ENCODE results near the gene SESN1.

SESN1 gene

GRCh38 chr6:109002051-109002697 lies 92.5 kb downstream of the SESN1 start:
- ChIA-PET POLR2A (no interaction called here), CTCF (no interaction called here)
- no peak for DNase-seq (ENCODE audit: extremely low spot score)
- no peak for TF ChIP-seq FOXK2 (IDR thresholded peaks at IDR 0.05)
- TF ChIP-seq PKNOX1 (IDR thresholded peaks at IDR 0.05), result no peak
- TF ChIP-seq NFRKB (IDR thresholded peaks at IDR 0.05), result no peak
- no peak for TF ChIP-seq LEF1 (IDR thresholded peaks at IDR 0.05; ENCODE audit: borderline replicate concordance)
- no peak for TF ChIP-seq ZNF384 (IDR thresholded peaks at IDR 0.05)
- TF ChIP-seq HDGF (IDR thresholded peaks at IDR 0.05; ENCODE audit: borderline replicate concordance), result no peak
- no peak for TF ChIP-seq ELF4 (IDR thresholded peaks at IDR 0.05)
- TF ChIP-seq L3MBTL2 (conservative IDR thresholded peaks at IDR 0.05), result no peak
- no peak for TF ChIP-seq CTBP1 (IDR thresholded peaks at IDR 0.05; ENCODE audit: borderline replicate concordance)
- TF ChIP-seq SUZ12 (IDR thresholded peaks at IDR 0.05), result no peak
- TF ChIP-seq BHLHE40 (IDR thresholded peaks at IDR 0.05; ENCODE audit: borderline replicate concordance), result no peak

DNA sequence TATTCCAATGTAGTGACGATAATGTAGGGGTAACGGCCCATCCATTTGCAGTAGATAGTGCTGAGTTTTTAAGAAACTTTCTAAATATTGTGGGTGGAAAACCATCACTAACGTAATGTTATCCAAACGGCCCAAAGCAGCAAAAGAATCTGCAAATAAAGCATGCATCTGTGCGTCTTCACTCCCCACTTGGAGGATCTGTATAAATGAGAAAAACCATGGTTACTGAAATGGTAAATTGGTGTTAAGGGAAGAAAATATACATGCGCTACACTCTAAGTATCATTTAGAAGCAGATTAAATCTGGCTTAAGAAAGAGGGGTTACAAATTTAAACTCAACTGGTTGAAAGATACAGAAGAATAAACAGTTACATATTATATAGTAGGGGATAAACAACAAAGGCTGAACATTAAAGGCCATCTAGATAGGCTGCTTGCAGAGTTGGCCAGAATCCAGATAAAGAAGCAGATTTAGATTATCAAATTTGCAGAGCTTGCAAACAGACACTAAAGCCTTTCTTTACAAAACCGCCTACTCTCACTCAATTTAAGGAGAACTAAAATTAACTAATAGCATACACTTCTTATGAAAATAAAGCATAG lies 93.3 kb downstream of the SESN1 start:
- POLR2A ChIA-PET, result no interaction called here
- DNase-seq (ENCODE audit: extremely low spot score), result no peak
- CTCF ChIA-PET, result no interaction called here
- TF ChIP-seq FOXA1 (IDR thresholded peaks at IDR 0.05) (no peak), NFRKB (IDR thresholded peaks at IDR 0.05) (no peak), SP1 (IDR thresholded peaks at IDR 0.05) (no peak), SUZ12 (IDR thresholded peaks at IDR 0.05) (no peak), CTBP1 (IDR thresholded peaks at IDR 0.05; ENCODE audit: borderline replicate concordance) (no peak), BHLHE40 (IDR thresholded peaks at IDR 0.05; ENCODE audit: borderline replicate concordance) (no peak), TARDBP (IDR thresholded peaks at IDR 0.05) (no peak), ELF4 (IDR thresholded peaks at IDR 0.05) (no peak)

DNA sequence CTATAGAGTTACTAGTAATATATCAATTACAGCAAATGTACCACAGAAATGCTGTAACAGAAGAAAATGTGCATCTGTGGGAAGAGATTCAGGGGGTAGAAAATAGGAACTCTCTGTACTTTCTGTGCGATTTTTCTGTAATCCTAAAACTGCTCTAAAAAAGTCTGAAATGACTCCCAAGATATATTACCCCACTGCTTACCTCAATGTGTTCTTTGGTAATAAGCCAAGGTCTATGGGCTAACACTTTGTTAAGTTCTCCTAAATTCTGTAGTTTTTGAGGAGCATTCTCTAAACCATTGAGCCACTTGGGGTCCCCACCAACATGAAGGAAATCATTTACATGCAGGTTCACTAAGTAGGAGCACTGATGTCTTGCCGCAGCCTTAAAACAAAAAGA lies 94.4 kb downstream of the SESN1 start:
- TF ChIP-seq L3MBTL2 (conservative IDR thresholded peaks at IDR 0.05) (no peak), PKNOX1 (IDR thresholded peaks at IDR 0.05) (no peak), LEF1 (IDR thresholded peaks at IDR 0.05; ENCODE audit: borderline replicate concordance) (no peak), BHLHE40 (IDR thresholded peaks at IDR 0.05; ENCODE audit: borderline replicate concordance) (no peak), FOXK2 (IDR thresholded peaks at IDR 0.05) (no peak), SP1 (IDR thresholded peaks at IDR 0.05) (no peak), ZNF384 (IDR thresholded peaks at IDR 0.05) (no peak), HDGF (IDR thresholded peaks at IDR 0.05; ENCODE audit: borderline replicate concordance) (no peak), ELF4 (IDR thresholded peaks at IDR 0.05) (no peak)
- ChIA-PET CTCF (no interaction called here), POLR2A (no interaction called here)
- DNase-seq (ENCODE audit: extremely low spot score), result no peak

GRCh38 chr6:108999428-108999827 lies 95.2 kb downstream of the SESN1 start:
- no peak for TF ChIP-seq ARNT (IDR thresholded peaks at IDR 0.05)
- TF ChIP-seq FOXK2 (IDR thresholded peaks at IDR 0.05), result no peak
- TF ChIP-seq SP1 (IDR thresholded peaks at IDR 0.05), result no peak
- TF ChIP-seq L3MBTL2 (conservative IDR thresholded peaks at IDR 0.05), result no peak
- no peak for TF ChIP-seq ELF4 (IDR thresholded peaks at IDR 0.05)
- TF ChIP-seq ZNF384 (IDR thresholded peaks at IDR 0.05), result no peak
- POLR2A ChIA-PET, result no interaction called here
- CTCF ChIA-PET, result no interaction called here
- DNase-seq (ENCODE audit: extremely low spot score), result no peak

DNA sequence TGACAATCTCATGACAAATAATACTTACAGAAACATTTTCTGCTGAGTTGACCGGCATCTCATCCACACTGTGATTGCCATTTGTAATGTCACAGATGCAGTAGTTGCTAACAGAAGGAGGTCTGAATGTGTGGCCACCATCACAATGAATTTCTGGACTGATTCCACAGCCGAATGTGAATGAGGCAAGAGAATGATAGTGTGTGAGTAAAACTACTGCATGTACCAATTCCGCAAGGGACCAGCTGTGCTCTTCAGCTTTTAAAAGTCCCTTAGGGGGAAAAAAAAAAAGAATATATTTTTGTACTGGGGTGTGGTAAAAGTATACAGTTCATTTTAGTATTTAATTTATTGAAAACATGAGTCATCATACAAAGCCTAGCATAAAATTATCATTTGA lies 96.2 kb downstream of the SESN1 start:
- DNase-seq (ENCODE audit: extremely low spot score), result no peak
- no peak for TF ChIP-seq TARDBP (IDR thresholded peaks at IDR 0.05)
- no peak for TF ChIP-seq NFRKB (IDR thresholded peaks at IDR 0.05)
- no peak for TF ChIP-seq FOXK2 (IDR thresholded peaks at IDR 0.05)
- no peak for TF ChIP-seq BHLHE40 (IDR thresholded peaks at IDR 0.05; ENCODE audit: borderline replicate concordance)
- no peak for TF ChIP-seq ARNT (IDR thresholded peaks at IDR 0.05)
- TF ChIP-seq ZNF384 (IDR thresholded peaks at IDR 0.05), result no peak
- TF ChIP-seq CTBP1 (IDR thresholded peaks at IDR 0.05; ENCODE audit: borderline replicate concordance), result no peak
- TF ChIP-seq L3MBTL2 (conservative IDR thresholded peaks at IDR 0.05), result no peak
- TF ChIP-seq FOXA1 (IDR thresholded peaks at IDR 0.05), result no peak
- TF ChIP-seq PKNOX1 (IDR thresholded peaks at IDR 0.05), result no peak
- TF ChIP-seq SUZ12 (IDR thresholded peaks at IDR 0.05), result no peak
- TF ChIP-seq SP1 (IDR thresholded peaks at IDR 0.05), result no peak
- TF ChIP-seq ELF4 (IDR thresholded peaks at IDR 0.05), result no peak
- no peak for TF ChIP-seq FOXM1 (IDR thresholded peaks at IDR 0.05; ENCODE audit: borderline replicate concordance)
- no peak for TF ChIP-seq LEF1 (IDR thresholded peaks at IDR 0.05; ENCODE audit: borderline replicate concordance)
- ChIA-PET CTCF (no interaction called here), POLR2A (no interaction called here)

DNA sequence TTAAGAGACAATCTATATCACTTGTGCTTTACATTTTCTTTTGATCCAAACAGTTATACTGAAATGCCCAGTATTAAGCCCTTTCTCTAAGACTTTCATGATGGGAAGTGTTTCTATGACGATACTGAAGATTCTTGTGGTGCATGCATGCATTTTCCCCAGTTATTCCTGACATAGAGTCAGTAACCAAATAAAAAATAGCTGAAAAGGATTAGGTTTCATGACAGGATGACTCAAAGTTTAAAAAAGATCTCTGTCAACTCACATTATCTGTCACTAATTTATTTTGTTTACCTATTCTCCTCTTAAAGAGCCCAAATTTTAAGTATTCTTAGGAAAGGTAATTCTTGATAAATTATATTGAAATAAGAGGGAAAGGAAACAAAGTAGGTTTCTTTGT lies 98.4 kb downstream of the SESN1 start:
- POLR2A ChIA-PET, result interaction anchor here (1.0 kb wide), 1 partner anchor 12 kb away, joined by 4 read pairs; no protein-coding TSS in a partner anchor
- DNase-seq (ENCODE audit: extremely low spot score), result no peak
- no peak for TF ChIP-seq NFRKB (IDR thresholded peaks at IDR 0.05)
- no peak for TF ChIP-seq L3MBTL2 (conservative IDR thresholded peaks at IDR 0.05)
- TF ChIP-seq FOXM1 (IDR thresholded peaks at IDR 0.05; ENCODE audit: borderline replicate concordance), result no peak
- no peak for TF ChIP-seq ELF4 (IDR thresholded peaks at IDR 0.05)
- TF ChIP-seq LEF1 (IDR thresholded peaks at IDR 0.05; ENCODE audit: borderline replicate concordance), result no peak
- TF ChIP-seq CTBP1 (IDR thresholded peaks at IDR 0.05; ENCODE audit: borderline replicate concordance), result no peak
- no peak for TF ChIP-seq BHLHE40 (IDR thresholded peaks at IDR 0.05; ENCODE audit: borderline replicate concordance)
- no peak for TF ChIP-seq ARNT (IDR thresholded peaks at IDR 0.05)
- TF ChIP-seq PKNOX1 (IDR thresholded peaks at IDR 0.05), result no peak
- no peak for TF ChIP-seq ZNF384 (IDR thresholded peaks at IDR 0.05)
- TF ChIP-seq FOXA1 (IDR thresholded peaks at IDR 0.05), result no peak
- TF ChIP-seq FOXK2 (IDR thresholded peaks at IDR 0.05), result no peak
- TF ChIP-seq TARDBP (IDR thresholded peaks at IDR 0.05), result no peak
- TF ChIP-seq HDGF (IDR thresholded peaks at IDR 0.05; ENCODE audit: borderline replicate concordance), result no peak
- CTCF ChIA-PET, result no interaction called here

Measured in HEK293T (cell line).